Uterus (tissue), 4 donors: ENCODE data around the gene AUH. TPM values are rescaled to one million over a fixed set of nuclear protein-coding genes. Genes with fewer than 3 reads are reported as not detected.

Source experiments
- DNase-seq, 2 donors: peaks; one replicate each; pipeline ENCODE4 v3.0.0-alpha.2; 2019 to 2020
- H3K27ac ChIP-seq, 2 donors: fragments of 200-600 bp; sonication (generic); 1 replicate in 1 of 2; 2 replicates in 1 of 2; pipeline ENCODE4 v1.5.1; 2016 to 2018
- H3K27me3 ChIP-seq, 2 donors: fragments of 200-600 bp; sonication (generic); one replicate each; pipeline ENCODE4 v1.5.1; 2018 to 2019; ENCODE audit warnings: control low read depth in 1 of 2
- H3K36me3 ChIP-seq, 2 donors: fragments of 200-600 bp; sonication (generic); one replicate each; pipeline ENCODE4 v1.5.1; 2019; ENCODE audit warnings: control low read depth in 1 of 2
- H3K4me1 ChIP-seq, 2 donors: fragments of 200-600 bp; sonication (generic); one replicate each; pipeline ENCODE4 v1.5.1; 2018 to 2019; ENCODE audit warnings: control low read depth in 1 of 2
- H3K4me3 ChIP-seq, 2 donors: fragments of 200-600 bp; sonication (generic); 1 replicate in 1 of 2; 2 replicates in 1 of 2; pipeline ENCODE4 v1.5.1; 2018 to 2019; ENCODE audit warnings: mild to moderate bottlenecking in 1 of 2
- H3K9me3 ChIP-seq, 2 donors: fragments of 200-600 bp; sonication (generic); one replicate each; pipeline ENCODE4 v1.5.1; 2019; ENCODE audit warnings: control low read depth in 1 of 2
- CTCF ChIP-seq, 4 experiments: fragments of 200-600 bp in 2 of 4; fragments of 450-650 bp in 2 of 4; sonication (generic) in 2 of 4; IDR thresholded peaks; one replicate each; pipeline ENCODE4 v1.5.1; 2016 to 2019; ENCODE audit warnings: antibody characterized with exemption in 4 of 4, mild to moderate bottlenecking in 2 of 4, moderate library complexity in 1 of 4
- POLR2A ChIP-seq, 2 donors: fragments of 450-650 bp; IDR thresholded peaks; one replicate each; pipeline ENCODE4 v1.6.1; 2016; ENCODE audit warnings: antibody characterized with exemption in 2 of 2, mild to moderate bottlenecking in 1 of 2, moderate library complexity in 1 of 2
- intact Hi-C: fragments of 100-400 bp; cut with DNase I; formaldehyde crosslinking; loops from one replicate; pipeline ENCODE4 v1.15.1; 2023; ENCODE audit warnings: low total_unique reads
- total RNA-seq, 4 donors: library from RNA; depleted of rRNA in 3 of 4; stranded (reverse); fragments of >200 nt in 3 of 4; gene quantifications; one replicate each; pipeline versions ENCODE4 v1.1.0 to v1.2.4, GENCODE V29; 2014 to 2023
- donor health status: DM: yes; HTN: yes; CAD: no.

AUH gene
- total RNA-seq, 4 donors from 2014 or later = 4.4 to 36.7 (median 23.7) TPM

DNA sequence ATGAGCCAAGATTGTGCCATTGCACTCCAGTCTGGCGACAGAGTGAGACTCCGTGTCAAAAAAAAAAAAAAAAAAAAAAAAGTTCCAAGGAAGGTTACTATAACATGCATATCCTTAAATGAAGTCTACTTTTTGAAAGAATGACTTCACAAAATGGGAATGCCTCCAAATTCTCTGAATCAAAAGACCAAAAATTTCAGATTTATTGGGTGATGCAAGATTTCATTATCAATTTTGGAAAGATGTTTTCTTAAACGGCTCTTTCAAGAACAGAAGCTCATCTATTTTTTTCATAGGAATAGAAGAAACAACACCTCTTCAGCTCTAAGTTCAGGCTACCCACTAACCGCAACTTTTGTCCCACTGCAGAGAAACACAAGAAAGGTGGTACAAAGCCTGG is 69.9 kb downstream of the AUH start:
- Histone ChIP-seq H3K4me3 (no peak overlapping the region), H3K36me3 (no peaks in the 10 kb centered on the region), H3K27me3 (no peaks in the 10 kb centered on the region), H3K9me3 (no peaks in the 10 kb centered on the region), H3K27ac (no peak overlapping the region), H3K4me1 (no peaks in the 10 kb centered on the region)
- intact Hi-C loops = no loop called here
- TF ChIP-seq POLR2A (IDR thresholded peaks at IDR 0.05) (no peak), CTCF (IDR thresholded peaks at IDR 0.05) (no peak)
- DNase-seq = no peak

DNA sequence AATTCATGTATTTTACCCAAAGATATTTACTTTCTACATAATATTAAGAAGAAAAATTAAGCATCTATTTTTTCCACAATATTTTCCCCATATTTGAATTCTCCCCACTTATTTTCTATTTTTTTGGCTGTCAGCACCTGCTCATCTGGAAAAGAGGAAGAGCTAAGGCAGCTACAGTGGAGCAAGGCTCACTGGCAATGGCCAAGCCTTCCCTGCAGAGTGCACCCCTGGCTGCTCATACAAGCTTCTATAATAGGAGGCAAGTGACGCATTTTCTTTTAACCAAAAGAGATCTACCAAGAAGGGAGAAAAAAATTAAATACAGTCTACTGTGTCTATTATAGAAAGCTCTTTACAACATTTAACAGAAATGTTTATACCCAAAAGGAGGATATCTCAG is 72.5 kb downstream of the AUH start:
- H3K4me3 ChIP-seq = no peak overlapping the region
- intact Hi-C loops = no loop called here
- H3K27ac ChIP-seq = no peak overlapping the region
- no peak for DNase-seq
- TF ChIP-seq POLR2A (IDR thresholded peaks at IDR 0.05) = no peak
- TF ChIP-seq CTCF (IDR thresholded peaks at IDR 0.05) = no peak
- no peaks in the 10 kb centered on the region for H3K36me3 ChIP-seq
- H3K27me3 ChIP-seq = no peaks in the 10 kb centered on the region
- no peaks in the 10 kb centered on the region for H3K9me3 ChIP-seq
- no peaks in the 10 kb centered on the region for H3K4me1 ChIP-seq

DNA sequence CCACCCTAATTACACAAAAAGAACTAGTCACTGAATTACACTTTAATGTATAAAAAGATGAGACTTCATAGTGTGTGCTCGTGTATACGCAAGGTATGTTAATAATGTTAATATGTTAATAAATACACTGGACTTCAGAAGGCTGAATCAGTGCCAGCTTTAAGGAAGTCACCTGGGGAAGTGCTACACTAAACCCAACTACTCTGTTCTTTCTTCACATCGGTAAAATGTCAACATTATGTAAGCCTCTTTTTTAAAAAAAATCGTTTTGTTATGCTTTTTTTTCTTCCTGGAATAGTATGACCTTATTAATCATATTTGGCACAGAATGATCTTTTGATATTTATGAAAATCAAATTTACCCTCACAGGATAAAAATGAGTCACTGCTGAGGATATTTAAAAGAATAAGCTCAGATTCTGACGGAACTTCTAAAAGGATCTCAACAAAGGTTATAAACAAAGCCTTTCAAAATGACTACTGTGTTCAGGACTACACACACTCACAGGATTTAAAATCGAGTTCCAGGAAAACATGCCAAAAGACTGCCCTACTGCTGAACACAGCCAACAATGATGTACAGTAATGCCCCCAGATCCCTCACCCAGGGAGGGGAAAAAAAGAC is 75.9 kb downstream of the AUH start:
- no peak overlapping the region for H3K27ac ChIP-seq
- no peaks in the 10 kb centered on the region for H3K36me3 ChIP-seq
- no peak overlapping the region for H3K4me3 ChIP-seq
- no peak for DNase-seq
- no peaks in the 10 kb centered on the region for H3K4me1 ChIP-seq
- intact Hi-C loops = no loop called here
- no peak for TF ChIP-seq CTCF (IDR thresholded peaks at IDR 0.05)
- H3K9me3 ChIP-seq = no peaks in the 10 kb centered on the region
- H3K27me3 ChIP-seq = no peaks in the 10 kb centered on the region

DNA sequence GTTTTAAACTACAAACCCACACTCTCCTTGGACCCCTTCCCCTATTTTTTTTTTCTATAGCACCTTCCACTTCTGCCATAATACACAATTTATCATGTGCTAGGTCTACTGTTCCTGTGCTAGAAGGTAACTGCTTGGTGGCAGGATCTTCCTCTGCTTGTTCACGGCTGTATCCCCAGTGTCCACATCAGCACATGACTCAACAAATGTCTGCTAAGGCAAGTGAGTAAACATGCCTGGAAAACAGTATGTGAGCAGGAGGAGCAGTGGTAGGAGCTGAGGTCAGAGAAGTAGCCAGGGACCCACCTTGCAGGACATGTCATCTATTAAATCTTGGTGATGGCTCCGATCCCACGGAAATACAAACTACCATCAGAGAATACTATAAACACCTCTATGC is 79.4 kb downstream of the AUH start:
- no peak for DNase-seq
- TF ChIP-seq CTCF (IDR thresholded peaks at IDR 0.05) (no peak), POLR2A (IDR thresholded peaks at IDR 0.05) (no peak)
- intact Hi-C loops = no loop called here

DNA sequence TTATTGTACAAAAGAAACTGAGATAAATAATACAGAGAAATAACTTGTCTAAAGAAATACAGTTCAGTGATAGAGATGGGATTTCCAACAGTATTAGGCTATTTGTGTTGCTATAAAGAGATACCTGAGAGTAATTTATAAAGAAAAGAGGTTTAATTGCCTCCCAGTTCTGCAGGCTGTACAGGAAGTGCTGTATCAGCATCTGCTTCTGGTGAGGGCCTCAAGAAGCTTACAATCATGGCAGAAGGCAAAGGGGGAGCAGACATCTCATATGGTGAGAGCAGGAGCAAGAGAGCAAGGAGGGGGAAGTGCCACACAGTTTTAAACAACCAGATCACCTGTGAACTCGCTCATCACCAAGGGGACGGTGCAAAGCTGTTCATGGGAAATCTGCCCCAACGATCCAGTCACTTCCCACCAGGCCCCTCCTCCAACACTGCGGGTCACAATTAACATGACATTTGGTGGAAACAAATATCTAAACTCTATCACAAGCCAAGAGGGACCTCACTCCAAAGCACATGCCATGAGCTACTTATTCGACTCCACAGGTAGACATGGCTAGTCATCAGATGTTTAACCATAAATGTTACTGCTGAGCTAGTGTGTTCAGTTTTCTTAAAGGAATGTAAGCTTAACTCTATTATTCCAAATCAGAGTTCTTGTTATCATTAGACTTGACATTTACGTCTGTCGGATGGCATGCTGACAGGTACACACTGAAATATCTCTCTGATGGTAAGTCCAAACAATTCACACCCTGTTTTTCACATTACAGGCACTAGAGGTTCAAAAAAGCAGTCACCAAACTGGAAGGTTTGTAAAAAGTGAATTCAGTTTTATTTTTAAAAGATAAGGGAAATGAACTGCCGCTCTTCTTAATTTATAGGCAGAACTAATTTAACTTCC is 82.2 kb downstream of the AUH start:
- no peak for DNase-seq
- TF ChIP-seq CTCF (IDR thresholded peaks at IDR 0.05) (no peak), POLR2A (IDR thresholded peaks at IDR 0.05) (no peak)
- no peaks in the 10 kb centered on the region for H3K4me1 ChIP-seq
- H3K9me3 ChIP-seq = no peaks in the 10 kb centered on the region
- no peaks in the 10 kb centered on the region for H3K27me3 ChIP-seq
- H3K27ac ChIP-seq = no peak overlapping the region
- intact Hi-C loops = no loop called here
- H3K4me3 ChIP-seq = no peak overlapping the region
- H3K36me3 ChIP-seq = no peaks in the 10 kb centered on the region

More for the DNA sequence above, 79.4 kb downstream of the AUH start:
- Histone ChIP-seq H3K4me3 (no peak overlapping the region), H3K27ac (no peak overlapping the region), H3K36me3 (no peaks in the 10 kb centered on the region), H3K9me3 (no peaks in the 10 kb centered on the region), H3K27me3 (no peaks in the 10 kb centered on the region), H3K4me1 (no peaks in the 10 kb centered on the region)
